HEK293 (cell line): ENCODE results near the gene PPP2R5D.

Experiments
- CTCF ChIA-PET: fragments of 350-600 bp; formaldehyde crosslinking; extraction: SDS; loops from one replicate; lab custom pipeline; 2021; ENCODE audit warnings: antibody characterized with exemption; lab: Yijun Ruan, JAX
- POLR2A ChIA-PET: fragments of 300-600 bp; formaldehyde crosslinking; extraction: SDS; loops from one replicate; lab custom pipeline; 2020; ENCODE audit warnings: antibody characterized with exemption, inconsistent platforms; lab: Yijun Ruan, JAX
- H3K27ac ChIP-seq: fragments of 200-500 bp; sonication (Bioruptor generic); 2 replicates; pipeline ENCODE4 v1.5.1; 2014; ENCODE audit warnings: low read depth, low read length, control low read depth, inconsistent platforms; ENCODE audit errors: extremely low read depth
- H3K36me3 ChIP-seq, 2 experiments: fragments of 200-500 bp in 1 of 2; sonication (Bioruptor generic) in 1 of 2; 1 replicate in 1 of 2; 2 replicates in 1 of 2; pipeline ENCODE4 v1.5.1; 2014 to 2017; ENCODE audit warnings: inconsistent platforms in 2 of 2, low read length in 2 of 2; ENCODE audit not compliant: control insufficient read depth in 2 of 2, insufficient read depth in 1 of 2
- H3K4me1 ChIP-seq: fragments of 200-500 bp; sonication (Bioruptor generic); 2 replicates; pipeline ENCODE4 v1.5.1; 2014; ENCODE audit warnings: mild to moderate bottlenecking, low read length, inconsistent platforms; ENCODE audit not compliant: control insufficient read depth, insufficient read depth
- H3K4me3 ChIP-seq: 2 replicates; pipeline ENCODE4 v1.5.1; 2011; ENCODE audit warnings: low read depth, mild to moderate bottlenecking, control low read depth, low read length, moderate library complexity
- H3K9me3 ChIP-seq: fragments of 200-500 bp; sonication (Bioruptor generic); 2 replicates; pipeline ENCODE4 v1.5.1; 2014; ENCODE audit warnings: low read depth, low read length, inconsistent platforms; ENCODE audit not compliant: control insufficient read depth, insufficient read depth
- HOXA7 ChIP-seq: sonication (generic); formaldehyde crosslinking; IDR thresholded peaks from 2 replicates; pipeline ENCODE4 v1.8.1; 2022; ENCODE audit warnings: missing genetic modification reagents, borderline replicate concordance
- KLF10 ChIP-seq: fragments of 450-650 bp; IDR thresholded peaks from 2 replicates; pipeline ENCODE4 v1.5.1; 2018; ENCODE audit warnings: missing biosample characterization, mild to moderate bottlenecking, missing genetic modification characterization
- OVOL3 ChIP-seq: fragments of 450-650 bp; formaldehyde crosslinking; IDR thresholded peaks from 2 replicates; pipeline ENCODE4 v1.5.1; 2016; ENCODE audit warnings: missing biosample characterization, missing genetic modification characterization
- ZBTB17 ChIP-seq: fragments of 450-650 bp; formaldehyde crosslinking; IDR thresholded peaks from 2 replicates; pipeline ENCODE4 v1.5.1; 2016; ENCODE audit warnings: missing biosample characterization, missing genetic modification characterization
- ZNF121 ChIP-seq: fragments of 450-650 bp; formaldehyde crosslinking; IDR thresholded peaks from 2 replicates; pipeline ENCODE4 v1.5.1; 2016; ENCODE audit warnings: missing biosample characterization, missing genetic modification characterization
- ZNF221 ChIP-seq: fragments of 450-650 bp; formaldehyde crosslinking; IDR thresholded peaks from 2 replicates; pipeline ENCODE4 v1.5.1; 2017; ENCODE audit warnings: missing biosample characterization, missing genetic modification characterization, borderline replicate concordance
- ZNF248 ChIP-seq: fragments of 450-650 bp; formaldehyde crosslinking; IDR thresholded peaks from 2 replicates; pipeline ENCODE4 v1.5.1; 2017; ENCODE audit warnings: missing biosample characterization, missing genetic modification characterization
- ZNF433 ChIP-seq: fragments of 450-650 bp; formaldehyde crosslinking; IDR thresholded peaks from 2 replicates; pipeline ENCODE4 v1.5.1; 2016; ENCODE audit warnings: missing biosample characterization, missing genetic modification characterization, low read depth
- ZNF530 ChIP-seq: fragments of 450-650 bp; formaldehyde crosslinking; IDR thresholded peaks from 2 replicates; pipeline ENCODE4 v1.5.1; 2016; ENCODE audit warnings: low read depth, missing biosample characterization, missing genetic modification characterization
- ZNF621 ChIP-seq: fragments of 450-650 bp; formaldehyde crosslinking; IDR thresholded peaks from 2 replicates; pipeline ENCODE4 v1.5.1; 2017; ENCODE audit warnings: missing biosample characterization, missing genetic modification characterization
- ZNF776 ChIP-seq: fragments of 450-650 bp; formaldehyde crosslinking; IDR thresholded peaks from 2 replicates; pipeline ENCODE4 v1.5.0; 2017; ENCODE audit warnings: missing biosample characterization, missing genetic modification characterization, borderline replicate concordance
- ZNF785 ChIP-seq: fragments of 450-650 bp; formaldehyde crosslinking; IDR thresholded peaks from 2 replicates; pipeline ENCODE4 v1.5.1; 2016; ENCODE audit warnings: missing biosample characterization, missing genetic modification characterization
- ZNF843 ChIP-seq: fragments of 450-650 bp; formaldehyde crosslinking; IDR thresholded peaks from 2 replicates; pipeline ENCODE4 v1.5.1; 2016; ENCODE audit warnings: missing biosample characterization, missing genetic modification characterization
- TF ChIP-seq, protein P1 (sequence below): fragments of 450-650 bp; formaldehyde crosslinking; IDR thresholded peaks from 2 replicates; pipeline ENCODE4 v1.5.1; 2016; ENCODE audit warnings: missing biosample characterization, missing genetic modification characterization
- TF ChIP-seq, protein P2 (sequence below): fragments of 450-650 bp; formaldehyde crosslinking; IDR thresholded peaks from 2 replicates; pipeline ENCODE4; 2016; ENCODE audit warnings: missing biosample characterization, missing genetic modification characterization
- TF ChIP-seq, protein P3 (sequence below): fragments of 450-650 bp; formaldehyde crosslinking; IDR thresholded peaks from 2 replicates; pipeline ENCODE4 v1.5.1; 2016; ENCODE audit warnings: missing biosample characterization, missing genetic modification characterization

The PPP2R5D gene

DNA sequence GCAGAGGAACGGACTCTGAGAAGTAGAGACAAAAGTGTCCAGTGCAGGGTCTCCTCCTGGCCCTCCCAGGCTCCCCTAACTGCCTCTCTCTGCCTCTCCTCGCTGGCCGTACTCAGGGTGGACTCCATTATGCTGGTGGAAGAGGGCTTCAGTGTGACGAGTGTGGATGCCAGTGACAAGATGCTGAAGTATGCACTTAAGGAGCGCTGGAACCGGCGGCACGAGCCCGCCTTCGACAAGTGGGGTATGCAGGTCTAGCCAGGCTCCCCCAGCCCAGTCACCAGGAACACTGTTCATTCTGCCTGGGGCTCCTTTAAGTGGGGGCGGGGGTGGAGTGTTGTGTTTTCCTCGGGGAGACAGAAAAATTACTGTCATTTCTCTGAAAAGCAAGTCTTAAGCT lies 22.3 kb upstream of the PPP2R5D start:
- H3K4me3 ChIP-seq: no peak overlapping the region
- POLR2A ChIA-PET: interaction anchor here (0.6 to 0.9 kb wide), 3 partner anchors 13 to 54 kb away, joined by 3 to 4 read pairs (median 4); no protein-coding TSS in a partner anchor
- H3K27ac ChIP-seq: no peak overlapping the region
- no peaks in the 10 kb centered on the region for H3K9me3 ChIP-seq
- peaks cover 0 to 36% of the 10 kb centered on the region in 2 experiments; a peak in 2 of 3 replicates for H3K36me3 ChIP-seq
- TF ChIP-seq KLF10 (tag by site-specific recombination): no peak
- TF ChIP-seq, protein P1, sequence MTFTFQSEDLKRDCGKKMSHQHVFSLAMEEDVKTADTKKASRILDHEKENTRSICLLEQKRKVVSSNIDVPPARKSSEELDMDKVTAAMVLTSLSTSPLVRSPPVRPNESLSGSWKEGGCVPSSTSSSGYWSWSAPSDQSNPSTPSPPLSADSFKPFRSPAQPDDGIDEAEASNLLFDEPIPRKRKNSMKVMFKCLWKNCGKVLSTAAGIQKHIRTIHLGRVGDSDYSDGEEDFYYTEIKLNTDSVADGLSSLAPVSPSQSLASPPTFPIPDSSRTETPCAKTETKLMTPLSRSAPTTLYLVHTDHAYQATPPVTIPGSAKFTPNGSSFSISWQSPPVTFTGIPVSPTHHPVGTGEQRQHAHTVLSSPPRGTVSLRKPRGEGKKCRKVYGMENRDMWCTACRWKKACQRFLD (tag by site-specific recombination): no peak
- no peak for TF ChIP-seq HOXA7 (CRISPR knock-in tag)
- no peak for TF ChIP-seq ZNF121
- TF ChIP-seq, protein P2, sequence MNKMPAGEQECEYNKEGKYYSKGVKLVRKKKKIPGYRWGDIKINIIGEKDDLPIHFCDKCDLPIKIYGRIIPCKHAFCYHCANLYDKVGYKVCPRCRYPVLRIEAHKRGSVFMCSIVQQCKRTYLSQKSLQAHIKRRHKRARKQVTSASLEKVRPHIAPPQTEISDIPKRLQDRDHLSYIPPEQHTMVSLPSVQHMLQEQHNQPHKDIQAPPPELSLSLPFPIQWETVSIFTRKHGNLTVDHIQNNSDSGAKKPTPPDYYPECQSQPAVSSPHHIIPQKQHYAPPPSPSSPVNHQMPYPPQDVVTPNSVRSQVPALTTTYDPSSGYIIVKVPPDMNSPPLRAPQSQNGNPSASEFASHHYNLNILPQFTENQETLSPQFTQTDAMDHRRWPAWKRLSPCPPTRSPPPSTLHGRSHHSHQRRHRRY (tag by site-specific recombination): no peak
- no peak for TF ChIP-seq ZNF221
- CTCF ChIA-PET: interaction anchor here (1.2 to 4.0 kb wide), 2 partner anchors 16 to 181 kb away, joined by 6 to 24 read pairs; no protein-coding TSS in a partner anchor
- 0 out of 2 replicates have a peak, but pooled peaks cover 4% of the 10 kb centered on the region for H3K4me1 ChIP-seq

DNA sequence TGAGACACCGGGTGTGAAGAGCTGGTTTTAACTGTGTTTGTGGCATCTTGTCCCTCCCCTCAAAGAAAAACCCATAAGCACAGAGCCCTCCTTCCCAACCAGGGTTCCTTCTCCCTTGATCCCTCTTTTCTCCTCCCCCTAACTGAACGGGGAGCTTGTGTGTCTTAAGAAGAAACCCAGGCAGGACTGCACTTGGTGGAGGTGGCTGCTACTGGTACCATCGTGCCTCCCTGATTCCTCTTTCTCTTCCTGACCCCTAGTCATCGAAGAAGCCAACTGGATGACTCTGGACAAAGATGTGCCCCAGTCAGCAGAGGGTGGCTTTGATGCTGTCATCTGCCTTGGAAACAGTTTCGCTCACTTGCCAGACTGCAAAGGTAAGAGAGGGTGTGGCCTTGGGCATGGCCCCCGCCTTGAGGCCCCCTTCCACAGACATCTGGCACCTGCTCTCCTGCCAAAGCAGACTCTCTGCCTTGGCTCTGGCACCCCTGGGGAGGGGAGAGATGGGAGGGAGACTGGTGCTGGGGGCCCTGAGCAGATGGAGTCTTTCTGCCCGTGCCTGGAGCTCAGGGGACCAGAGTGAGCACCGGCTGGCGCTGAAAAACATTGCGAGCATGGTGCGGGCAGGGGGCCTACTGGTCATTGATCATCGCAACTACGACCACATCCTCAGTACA lies 21.7 kb upstream of the PPP2R5D start:
- TF ChIP-seq ZNF785 (no peak), ZNF776 (tag by site-specific recombination) (no peak)
- H3K27ac ChIP-seq: no peak overlapping the region
- no peak overlapping the region for H3K4me3 ChIP-seq
- H3K36me3 ChIP-seq: peaks cover 0 to 41% of the 10 kb centered on the region in 2 experiments; a peak in 2 of 3 replicates
- no peaks in the 10 kb centered on the region for H3K9me3 ChIP-seq
- H3K4me1 ChIP-seq: 0 out of 2 replicates have a peak, but pooled peaks cover 4% of the 10 kb centered on the region
- POLR2A ChIA-PET: interaction anchor here (0.5 kb wide), 1 partner anchor 91 kb away, joined by 3 read pairs; the partner anchor contains the start of gene CUL7
- CTCF ChIA-PET: interaction anchor here (0.6 to 4.0 kb wide), 4 partner anchors 16 to 415 kb away, joined by 3 to 24 read pairs (median 5); no protein-coding TSS in a partner anchor

DNA sequence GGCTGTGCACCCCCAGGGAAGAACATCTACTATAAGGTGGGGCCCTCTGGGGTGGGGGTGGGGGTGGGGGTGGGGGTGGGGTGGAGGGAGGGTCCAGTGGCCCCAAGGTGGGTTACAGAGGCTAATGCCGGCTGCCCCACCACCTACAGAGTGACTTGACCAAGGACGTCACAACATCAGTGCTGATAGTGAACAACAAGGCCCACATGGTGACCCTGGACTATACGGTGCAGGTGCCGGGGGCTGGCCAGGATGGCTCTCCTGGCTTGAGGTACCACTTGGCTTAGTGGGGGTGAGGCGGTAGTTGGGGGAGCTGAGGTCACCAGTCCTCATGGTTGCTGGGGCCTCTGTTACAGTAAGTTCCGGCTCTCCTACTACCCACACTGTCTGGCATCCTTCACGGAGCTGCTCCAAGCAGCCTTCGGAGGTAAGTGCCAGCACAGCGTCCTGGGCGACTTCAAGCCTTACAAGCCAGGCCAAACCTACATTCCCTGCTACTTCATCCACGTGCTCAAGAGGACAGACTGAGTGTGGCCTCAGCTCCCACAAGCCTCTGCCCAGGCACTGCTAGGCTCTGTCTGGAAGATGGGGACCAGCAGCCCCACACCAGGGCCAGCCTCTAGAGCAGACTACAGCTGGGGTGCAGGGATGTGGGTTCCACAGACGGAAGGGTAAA lies 21.1 kb upstream of the PPP2R5D start:
- no peaks in the 10 kb centered on the region for H3K9me3 ChIP-seq
- ChIA-PET CTCF (interaction anchor here (0.6 to 4.0 kb wide), 11 partner anchors 10 to 414 kb away, joined by 3 to 24 read pairs (median 4); partner anchors contain the start of genes CNPY3 and PEX6), POLR2A (no interaction called here)
- no peak overlapping the region for H3K27ac ChIP-seq
- no peak overlapping the region for H3K4me3 ChIP-seq
- 0 out of 2 replicates have a peak, but pooled peaks cover 4% of the 10 kb centered on the region for H3K4me1 ChIP-seq
- TF ChIP-seq ZNF621 (no peak), ZNF248 (no peak), ZNF843 (tag by site-specific recombination) (no peak), OVOL3 (no peak), ZNF530 (no peak), ZBTB17 (tag by site-specific recombination) (no peak), ZNF433 (tag by site-specific recombination) (no peak)
- TF ChIP-seq, protein P3, sequence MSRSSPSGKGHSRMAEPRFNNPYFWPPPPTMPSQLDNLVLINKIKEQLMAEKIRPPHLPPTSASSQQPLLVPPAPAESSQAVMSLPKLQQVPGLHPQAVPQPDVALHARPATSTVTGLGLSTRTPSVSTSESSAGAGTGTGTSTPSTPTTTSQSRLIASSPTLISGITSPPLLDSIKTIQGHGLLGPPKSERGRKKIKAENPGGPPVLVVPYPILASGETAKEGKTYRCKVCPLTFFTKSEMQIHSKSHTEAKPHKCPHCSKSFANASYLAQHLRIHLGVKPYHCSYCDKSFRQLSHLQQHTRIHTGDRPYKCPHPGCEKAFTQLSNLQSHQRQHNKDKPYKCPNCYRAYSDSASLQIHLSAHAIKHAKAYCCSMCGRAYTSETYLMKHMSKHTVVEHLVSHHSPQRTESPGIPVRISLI: no peak
- H3K36me3 ChIP-seq: peaks cover 0 to 41% of the 10 kb centered on the region in 2 experiments; a peak in 2 of 3 replicates
